ENCODE results near the gene CDC25C.
"Not testable (repeated sequence)": the region's sequence is repeated elsewhere in the genome, so short reads cannot be mapped to it uniquely, and the experiment has no call there.

Gene CDC25C

DNA sequence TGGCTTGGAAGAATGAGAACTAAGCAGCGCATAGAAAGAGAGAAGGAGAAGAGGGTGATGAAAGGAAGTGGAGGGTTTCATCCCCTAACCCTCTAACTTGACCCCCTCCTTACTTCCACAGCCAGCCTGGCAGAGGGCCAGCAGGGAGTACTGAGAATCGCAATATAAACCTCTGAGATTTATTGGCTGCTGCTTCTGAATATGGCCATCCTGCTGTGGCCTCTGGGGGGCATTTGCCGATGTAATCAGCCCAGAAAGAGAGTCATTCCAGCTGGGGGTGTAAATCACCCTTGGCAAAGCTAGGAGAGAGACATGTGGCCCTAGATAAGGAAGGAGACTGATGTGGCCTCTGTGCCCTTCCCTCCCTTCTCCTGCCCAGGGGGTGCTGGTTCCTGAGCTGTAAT lies 56.2 kb downstream of the CDC25C start:
- no peak for DNase-seq

GRCh38 chr5:138274189-138274853 lies 57.3 kb downstream of the CDC25C start, which contains the start of gene GFRA3:
Gene GFRA3 (minus strand): TSS chr5:138274621. CDS start chr5:138274424, 197 bp downstream.
- DNase-seq = no peak

DNA sequence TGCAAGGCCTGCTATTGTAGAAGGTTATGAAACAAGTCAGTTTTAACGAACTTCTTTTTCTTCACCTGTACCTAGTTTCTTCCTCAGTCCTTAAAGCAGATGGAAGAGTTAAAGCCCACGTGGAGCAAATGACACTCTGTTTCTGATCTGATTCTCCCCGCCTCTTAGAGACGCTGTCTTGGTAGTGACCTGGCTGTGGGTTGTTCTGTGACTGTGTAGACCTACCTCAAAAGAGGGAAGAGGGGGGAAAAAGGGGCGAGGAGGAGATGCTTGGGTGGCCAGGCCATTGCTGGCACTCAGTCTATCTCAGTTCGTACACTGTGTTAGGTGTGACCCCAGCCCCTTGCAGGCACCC lies 57.8 kb downstream of the CDC25C start:
- no peak for DNase-seq

GRCh38 chr5:138272681-138273080 lies 58.9 kb downstream of the CDC25C start:
- no peak for DNase-seq

DNA sequence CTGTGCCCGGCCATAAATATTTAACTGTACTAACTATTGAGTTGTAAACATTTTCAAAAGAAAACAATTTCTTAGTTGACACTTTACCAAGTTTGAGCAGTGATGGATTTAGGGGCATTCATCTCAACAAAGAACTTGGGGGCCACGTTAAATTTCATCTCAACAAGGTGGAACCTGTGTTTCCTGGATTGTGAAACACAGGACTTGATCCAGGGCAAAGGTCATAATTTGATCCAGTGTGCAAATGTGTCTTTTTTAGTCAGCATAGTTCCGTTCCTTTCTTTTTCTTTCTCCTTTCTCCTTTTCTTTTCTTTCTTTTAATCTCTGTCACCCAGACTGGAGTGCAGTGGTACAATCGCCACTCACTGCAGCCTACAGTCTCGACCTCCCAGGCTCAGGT lies 60.3 kb downstream of the CDC25C start:
- no peak for DNase-seq

- DNase-seq = no peak
Measured at GRCh38 chr5:138264183-138264582, 67.4 kb downstream of the CDC25C start.

DNA sequence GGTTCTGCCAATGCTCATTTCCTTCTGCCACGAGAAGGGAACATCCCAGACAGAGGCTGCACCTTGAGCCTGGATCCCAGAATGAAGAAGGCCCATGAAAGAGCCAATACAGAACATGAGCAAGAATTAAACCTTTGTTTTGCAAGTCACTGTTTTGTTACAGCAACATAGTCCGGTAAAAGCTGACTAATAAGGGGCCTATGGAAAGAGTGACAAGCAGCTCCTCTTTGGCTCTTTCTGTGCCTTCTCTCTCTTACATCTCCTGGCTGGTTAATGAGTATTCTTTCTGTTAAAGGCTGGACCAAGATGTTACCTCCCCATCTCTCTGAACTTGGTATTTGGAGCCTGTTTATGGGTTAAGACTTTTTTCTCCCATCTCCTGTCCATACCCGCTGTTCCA lies 68.0 kb downstream of the CDC25C start:
- no peak for DNase-seq

GRCh38 chr5:138258704-138259292 lies 72.8 kb downstream of the CDC25C start:
- DNase-seq = no peak

DNA sequence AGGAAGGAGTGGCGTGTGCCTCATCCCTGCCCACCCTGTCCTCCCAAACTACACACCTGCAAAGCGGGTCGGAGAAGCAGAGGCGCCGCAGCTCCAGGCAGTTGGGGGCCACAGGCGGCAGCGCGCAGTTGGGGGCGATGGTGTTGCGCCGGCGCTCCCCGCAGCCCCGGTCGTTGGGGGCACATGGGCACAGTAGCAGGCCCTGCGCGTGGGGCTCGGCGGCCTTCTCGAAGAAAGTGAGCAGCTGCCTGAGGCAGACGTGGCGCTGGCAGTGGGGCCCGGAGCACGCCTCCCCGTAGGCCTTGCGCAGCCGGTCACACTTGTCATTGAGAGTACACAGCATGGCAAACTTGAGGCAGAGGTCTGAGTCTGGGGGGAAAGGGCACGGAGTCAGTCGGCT lies 74.0 kb downstream of the CDC25C start:
- DNase-seq = no peak

GRCh38 chr5:138252944-138253343 lies 78.7 kb downstream of the CDC25C start:
- no peak for DNase-seq

DNA sequence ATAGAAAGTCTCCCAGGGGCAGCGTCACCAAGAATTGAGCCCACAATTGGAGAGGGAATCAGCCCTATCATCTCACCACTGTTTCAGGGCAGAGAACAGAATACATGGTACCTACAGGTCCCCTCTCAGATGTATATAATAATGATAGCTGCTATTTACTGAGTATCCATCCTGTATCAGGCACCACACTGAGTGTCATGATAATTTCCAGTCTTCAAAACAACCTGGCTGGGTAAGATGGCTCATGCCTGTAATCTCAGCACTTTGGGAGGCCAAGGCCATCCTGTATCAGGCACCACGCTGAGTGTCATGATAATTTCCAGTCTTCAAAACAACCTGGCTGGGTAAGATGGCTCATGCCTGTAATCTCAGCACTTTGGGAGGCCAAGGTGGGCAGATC lies 83.8 kb downstream of the CDC25C start:
- DNase-seq = not testable (repeated sequence)

DNA sequence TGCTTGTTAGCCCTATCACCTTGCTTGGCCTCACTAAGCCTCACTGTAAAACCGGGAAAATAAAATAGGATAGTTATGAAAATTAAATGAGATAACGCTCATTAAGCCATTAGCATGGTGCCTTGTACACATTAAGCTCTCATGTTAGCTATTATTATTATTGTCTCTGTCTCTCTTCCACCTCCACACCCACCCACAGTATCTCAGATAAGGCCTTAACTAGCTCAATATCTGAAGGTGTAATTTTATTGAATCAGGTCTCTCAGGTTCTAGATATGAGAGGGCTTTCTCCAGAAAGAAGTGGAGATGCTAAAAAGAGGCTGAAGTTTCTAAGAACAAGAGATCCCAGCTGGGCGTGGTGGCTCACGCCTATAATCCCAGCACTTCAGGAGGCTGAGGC lies 84.8 kb downstream of the CDC25C start:
- no peak for DNase-seq

- no peak for DNase-seq
Measured at GRCh38 chr5:138246334-138246733, 85.3 kb downstream of the CDC25C start.

- DNase-seq = no peak
Measured at GRCh38 chr5:138245717-138246116, 85.9 kb downstream of the CDC25C start.

- DNase-seq = no peak
Measured at GRCh38 chr5:138243794-138244193, 87.8 kb downstream of the CDC25C start.

DNA sequence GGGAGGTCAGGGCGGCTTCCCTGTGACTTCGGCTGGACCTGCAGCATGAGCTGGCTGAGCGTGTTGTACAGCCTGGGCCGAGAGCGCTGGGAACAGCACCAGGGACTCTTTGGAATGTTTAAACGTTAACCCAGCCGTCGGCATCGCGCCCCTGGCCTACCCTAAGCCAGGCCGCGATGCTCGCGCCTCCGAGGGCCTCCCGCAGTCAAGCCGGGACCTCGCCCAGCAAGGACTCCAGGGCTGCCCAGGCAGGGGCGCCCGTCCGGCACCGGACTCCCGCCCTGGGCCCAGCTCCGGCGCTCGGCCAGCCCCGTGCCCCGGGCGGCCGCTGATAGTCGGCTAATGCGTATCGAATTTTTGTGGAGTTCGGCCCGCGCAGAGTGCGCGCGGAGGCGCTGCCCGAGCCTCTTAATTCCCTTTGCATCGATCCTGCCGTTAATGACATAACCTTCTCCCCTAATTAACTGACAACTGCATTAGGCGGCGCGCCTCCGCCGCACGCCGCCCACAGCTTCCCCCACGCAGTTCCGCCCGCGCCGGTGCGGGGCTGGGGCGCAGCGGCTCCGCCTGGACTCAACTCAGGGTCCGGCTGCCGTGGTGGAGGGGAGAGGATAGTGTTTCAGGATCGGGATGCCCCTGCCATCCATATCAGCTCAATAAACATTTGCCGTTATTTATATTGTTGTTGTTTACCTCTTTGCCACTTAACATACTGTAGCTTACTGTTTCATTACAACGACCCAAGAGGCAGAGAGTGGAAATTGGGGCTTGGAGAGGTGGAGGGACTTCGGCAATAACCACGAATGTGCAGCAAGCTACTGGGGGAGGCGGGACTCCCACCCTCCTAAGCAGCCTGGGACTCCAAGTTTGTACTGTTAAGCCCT lies 89.7 kb downstream of the CDC25C start:
- DNase-seq = peak; percentile 2

- no peak for DNase-seq
Measured at GRCh38 chr5:138240650-138241385, 90.8 kb downstream of the CDC25C start.

GRCh38 chr5:138238034-138238433 lies 93.6 kb downstream of the CDC25C start:
- no peak for DNase-seq
